ENCODE data around the gene DLEC1. TPM values are rescaled to one million over a fixed set of nuclear protein-coding genes. Genes with fewer than 3 reads are reported as not detected.
A peak's percentile ranks its signal among the peaks of the same experiment; 100 is the strongest.
"Not testable (repeated sequence)": the region's sequence is repeated elsewhere in the genome, so short reads cannot be mapped to it uniquely, and the experiment has no call there.

DLEC1 gene
- total RNA-seq, 2 experiments from 2014 or later, result 0.70 to 1.1 TPM

- DNase-seq, result no peak
- H3K27ac Mint-ChIP-seq, result no peak overlapping the region
Measured at GRCh38 chr3:38049358-38050126, 10.5 kb downstream of the DLEC1 start.

DNA sequence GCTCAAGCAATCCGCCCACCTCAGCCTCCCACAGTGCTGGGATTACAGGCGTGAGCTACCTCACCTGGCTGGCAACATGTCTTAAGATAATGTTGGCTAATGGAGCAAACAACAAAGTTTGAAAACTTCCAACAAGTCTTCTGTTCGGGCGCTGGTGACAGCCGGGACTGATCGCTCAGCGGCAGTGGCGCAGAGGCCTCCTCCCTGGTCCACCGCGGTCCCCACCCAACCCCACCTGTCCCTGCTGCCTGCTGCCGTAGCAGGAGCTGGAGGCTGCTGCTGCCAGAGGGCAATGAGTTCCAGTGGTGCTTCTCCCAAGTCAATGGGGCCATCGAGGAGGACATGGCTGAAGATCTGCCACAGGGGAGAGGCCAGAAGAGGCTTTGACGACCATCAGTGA lies 12.1 kb downstream of the DLEC1 start:
- intact Hi-C loops (cut with micrococcal nuclease), result no loop called here
- H3K36me3 Mint-ChIP-seq, result peaks cover 2% of the 10 kb centered on the region
- H3K4me1 Mint-ChIP-seq (ENCODE audit: low read depth), result no peaks in the 10 kb centered on the region
- ChIA-PET CTCF (no interaction called here), POLR2A (interaction anchor here (0.6 kb wide), 1 partner anchor 67 kb away, joined by 3 read pairs; no protein-coding TSS in a partner anchor)
- DNase-seq, result no peak
- no peak overlapping the region for H3K4me3 Mint-ChIP-seq
- H3K9me3 Mint-ChIP-seq, result no peaks in the 10 kb centered on the region
- H3K27ac Mint-ChIP-seq, result no peak overlapping the region
- H3K27me3 Mint-ChIP-seq, result no peaks in the 10 kb centered on the region

More at GRCh38 chr3:38049358-38050126, 10.5 kb downstream of the DLEC1 start:
- intact Hi-C loops (cut with micrococcal nuclease), result no loop called here
- POLR2A ChIA-PET, result no interaction called here
- no peaks in the 10 kb centered on the region for H3K4me1 Mint-ChIP-seq (ENCODE audit: low read depth)
- H3K36me3 Mint-ChIP-seq, result peaks cover 2% of the 10 kb centered on the region
- no peak overlapping the region for H3K4me3 Mint-ChIP-seq
- CTCF ChIA-PET, result interaction anchor here (0.7 kb wide), 1 partner anchor 11 kb away, joined by 4 read pairs; no protein-coding TSS in a partner anchor
- H3K9me3 Mint-ChIP-seq, result no peaks in the 10 kb centered on the region
- no peaks in the 10 kb centered on the region for H3K27me3 Mint-ChIP-seq

- H3K9me3 Mint-ChIP-seq; POLR2A ChIA-PET; H3K27me3 Mint-ChIP-seq; H3K36me3 Mint-ChIP-seq; intact Hi-C loops (cut with micrococcal nuclease); H3K27ac Mint-ChIP-seq; H3K4me3 Mint-ChIP-seq; CTCF ChIA-PET; H3K4me1 Mint-ChIP-seq (ENCODE audit: low read depth); DNase-seq: not testable (repeated sequence)
Measured at GRCh38 chr3:38053286-38053685, 14.3 kb downstream of the DLEC1 start.

- POLR2A ChIA-PET; H3K4me1 Mint-ChIP-seq (ENCODE audit: low read depth); H3K27ac Mint-ChIP-seq; DNase-seq; H3K4me3 Mint-ChIP-seq; H3K9me3 Mint-ChIP-seq; H3K36me3 Mint-ChIP-seq; intact Hi-C loops (cut with micrococcal nuclease); H3K27me3 Mint-ChIP-seq; CTCF ChIA-PET: not testable (repeated sequence)
Measured at GRCh38 chr3:38053813-38054498, 14.9 kb downstream of the DLEC1 start.

DNA sequence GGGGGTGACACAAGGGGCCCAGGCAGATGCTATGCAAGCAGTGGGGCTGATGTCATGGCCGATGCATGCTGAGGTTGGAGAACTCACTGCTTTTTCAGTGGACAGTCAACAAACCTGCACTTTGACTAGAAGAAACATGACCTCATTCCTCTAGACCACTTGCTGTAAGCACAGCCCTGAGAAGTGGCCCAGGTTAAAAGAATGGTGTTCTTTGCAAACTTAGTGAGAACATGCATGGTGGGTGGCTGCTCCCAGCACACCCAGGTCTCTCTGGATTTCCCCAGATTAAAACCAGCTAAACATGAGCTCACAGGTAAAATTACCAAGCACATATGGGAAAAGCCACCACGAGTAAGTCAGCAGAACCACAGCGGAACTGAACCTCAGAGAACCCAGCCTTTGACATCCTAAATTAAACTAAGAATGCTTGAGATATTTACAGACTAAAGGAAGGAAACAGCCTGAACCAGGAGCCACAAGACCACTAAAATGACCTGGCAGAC lies 15.5 kb downstream of the DLEC1 start:
- no peaks in the 10 kb centered on the region for H3K4me1 Mint-ChIP-seq (ENCODE audit: low read depth)
- POLR2A ChIA-PET, result no interaction called here
- intact Hi-C loops (cut with micrococcal nuclease), result no loop called here
- H3K27ac Mint-ChIP-seq, result no peak overlapping the region
- no peaks in the 10 kb centered on the region for H3K27me3 Mint-ChIP-seq
- H3K9me3 Mint-ChIP-seq, result no peaks in the 10 kb centered on the region
- H3K4me3 Mint-ChIP-seq, result no peak overlapping the region
- peak; percentile 24 for DNase-seq
- H3K36me3 Mint-ChIP-seq, result no peaks in the 10 kb centered on the region
- CTCF ChIA-PET, result no interaction called here

- ChIA-PET CTCF (no interaction called here), POLR2A (no interaction called here)
- H3K27ac Mint-ChIP-seq, result no peak overlapping the region
- H3K36me3 Mint-ChIP-seq, result no peaks in the 10 kb centered on the region
- intact Hi-C loops (cut with micrococcal nuclease), result no loop called here
- no peaks in the 10 kb centered on the region for H3K9me3 Mint-ChIP-seq
- no peaks in the 10 kb centered on the region for H3K27me3 Mint-ChIP-seq
- H3K4me3 Mint-ChIP-seq, result no peak overlapping the region
- no peaks in the 10 kb centered on the region for H3K4me1 Mint-ChIP-seq (ENCODE audit: low read depth)
- no peak for DNase-seq
Measured at GRCh38 chr3:38059148-38059547, 20.1 kb downstream of the DLEC1 start.

DNA sequence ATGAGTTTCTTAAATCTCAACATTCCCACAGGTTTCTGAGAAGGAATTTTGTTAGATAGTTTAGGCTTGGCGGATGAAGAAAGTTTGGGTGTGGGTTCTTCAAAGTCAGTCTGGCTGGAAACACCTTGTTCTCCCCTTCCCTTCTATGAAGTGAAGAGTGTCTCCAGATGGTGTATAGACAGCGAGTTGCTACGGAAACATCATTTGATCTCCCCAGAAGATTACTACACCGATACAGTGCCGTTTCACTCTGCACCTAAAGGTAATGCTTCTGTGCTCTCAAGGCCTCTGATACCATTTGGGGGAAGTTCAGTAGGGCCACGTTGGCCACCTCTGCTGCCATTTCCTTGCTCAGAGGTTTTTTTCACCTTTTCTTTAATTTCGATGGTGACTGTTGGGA lies 20.6 kb downstream of the DLEC1 start:
- Mint-ChIP-seq H3K36me3 (no peaks in the 10 kb centered on the region), H3K4me3 (no peak overlapping the region), H3K27ac (no peak overlapping the region), H3K27me3 (no peaks in the 10 kb centered on the region), H3K4me1 (ENCODE audit: low read depth) (no peaks in the 10 kb centered on the region), H3K9me3 (no peaks in the 10 kb centered on the region)
- intact Hi-C loops (cut with micrococcal nuclease), result no loop called here
- ChIA-PET POLR2A (no interaction called here), CTCF (no interaction called here)
- no peak for DNase-seq

DNA sequence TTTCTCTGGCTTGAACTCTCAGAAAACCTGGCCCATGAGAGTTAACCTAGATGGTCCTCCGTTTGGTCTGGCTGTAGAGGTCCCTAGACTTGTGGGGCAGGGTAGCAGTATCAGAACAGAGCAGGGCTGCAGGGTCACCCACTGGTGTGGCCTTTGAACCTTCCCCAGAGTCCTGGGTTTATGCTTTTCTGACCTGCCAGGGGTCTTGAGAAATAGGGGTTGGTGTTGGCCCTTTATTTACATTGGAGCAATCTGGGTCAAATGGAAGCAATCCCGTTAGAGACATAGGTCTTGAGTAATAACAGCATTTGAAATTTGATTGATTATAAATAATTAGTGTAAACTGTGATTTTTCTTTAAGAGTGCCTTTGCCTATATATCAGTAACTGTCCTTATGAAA lies 23.8 kb downstream of the DLEC1 start:
- POLR2A ChIA-PET, result no interaction called here
- Mint-ChIP-seq H3K27me3 (no peaks in the 10 kb centered on the region), H3K36me3 (peaks cover 3% of the 10 kb centered on the region), H3K9me3 (no peaks in the 10 kb centered on the region), H3K4me1 (ENCODE audit: low read depth) (no peaks in the 10 kb centered on the region), H3K27ac (no peak overlapping the region), H3K4me3 (no peak overlapping the region)
- CTCF ChIA-PET, result no interaction called here
- intact Hi-C loops (cut with micrococcal nuclease), result no loop called here
- no peak for DNase-seq

DNA sequence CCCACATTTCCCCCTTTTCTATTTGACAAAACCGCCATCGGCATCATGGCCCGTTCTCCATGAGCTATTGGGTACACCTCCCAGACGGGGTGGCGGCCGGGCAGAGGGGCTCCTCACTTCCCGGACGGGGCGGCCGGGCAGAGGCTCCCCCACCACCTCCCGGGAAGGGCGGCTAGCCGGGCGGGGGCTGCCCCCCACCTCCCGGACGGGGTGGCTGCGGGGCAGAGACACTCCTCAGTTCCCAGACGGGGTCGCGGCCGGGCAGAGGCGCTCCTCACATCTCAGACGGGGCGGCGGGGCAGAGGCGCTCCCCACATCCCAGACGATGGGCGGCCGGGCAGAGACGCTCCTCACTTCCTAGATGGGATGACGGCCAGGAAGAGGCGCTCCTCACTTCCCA lies 25.4 kb downstream of the DLEC1 start:
- POLR2A ChIA-PET; H3K4me1 Mint-ChIP-seq (ENCODE audit: low read depth); H3K9me3 Mint-ChIP-seq; H3K27me3 Mint-ChIP-seq; CTCF ChIA-PET; H3K27ac Mint-ChIP-seq; H3K36me3 Mint-ChIP-seq; H3K4me3 Mint-ChIP-seq; intact Hi-C loops (cut with micrococcal nuclease); DNase-seq: not testable (repeated sequence)

DNA sequence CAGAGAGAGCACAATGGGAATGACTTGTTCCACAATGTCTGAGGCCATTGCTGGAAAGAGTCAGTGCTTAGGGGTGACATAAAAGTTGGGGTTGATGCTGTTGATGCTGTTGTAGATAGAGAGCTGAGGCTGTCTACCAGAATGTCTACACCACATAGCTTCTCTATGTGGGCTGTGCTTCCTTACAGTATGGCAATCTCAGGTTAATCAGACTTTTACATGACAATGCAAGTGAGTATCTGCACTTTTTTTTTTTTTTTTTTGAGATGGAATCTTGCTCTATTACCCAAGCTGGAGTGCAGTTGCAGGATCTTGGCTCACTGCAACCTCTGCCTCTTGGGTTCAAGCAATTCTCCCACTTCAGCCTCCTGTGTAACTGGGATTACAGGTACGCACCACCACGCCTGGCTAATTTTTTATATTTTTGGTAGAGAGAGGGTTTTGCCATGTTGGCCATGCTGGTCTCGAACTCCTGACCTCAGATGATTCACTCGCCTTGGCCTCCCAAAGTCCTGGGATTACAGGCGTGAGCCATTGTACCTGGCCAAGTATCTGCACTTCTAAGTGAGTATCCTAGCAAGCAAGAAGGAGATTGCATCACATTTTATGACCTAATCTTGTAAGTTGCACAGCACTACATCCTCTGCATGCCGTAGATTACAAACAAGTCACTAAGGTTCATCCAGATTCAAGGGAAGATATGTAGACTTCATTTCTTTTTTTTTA lies 28.7 kb downstream of the DLEC1 start:
- Mint-ChIP-seq H3K36me3 (peaks cover 3% of the 10 kb centered on the region), H3K27me3 (no peaks in the 10 kb centered on the region), H3K4me3 (no peak overlapping the region)

DNA sequence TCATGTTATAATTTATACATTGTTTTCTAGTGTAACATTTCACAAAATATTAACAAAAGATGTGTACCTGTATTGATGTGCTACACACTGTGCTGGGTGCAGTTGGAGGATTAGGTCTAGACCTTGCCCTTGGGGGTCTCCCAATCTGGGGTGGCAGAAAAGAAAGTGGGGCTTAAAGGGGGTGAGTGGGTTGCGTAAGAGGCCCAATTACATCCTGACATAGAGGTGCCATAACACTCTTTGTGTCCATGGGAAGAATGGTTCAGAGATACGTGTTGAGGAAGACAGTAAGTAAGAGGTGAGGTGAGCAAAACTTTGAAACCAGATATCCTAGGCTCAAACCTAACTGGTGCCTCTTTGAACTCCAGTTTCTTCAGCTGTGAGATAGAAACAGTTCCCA lies 31.0 kb downstream of the DLEC1 start:
- no peak for DNase-seq
- no peaks in the 10 kb centered on the region for H3K4me1 Mint-ChIP-seq (ENCODE audit: low read depth)
- H3K27ac Mint-ChIP-seq, result no peak overlapping the region
- intact Hi-C loops (cut with micrococcal nuclease), result no loop called here
- no peak overlapping the region for H3K4me3 Mint-ChIP-seq
- no peaks in the 10 kb centered on the region for H3K9me3 Mint-ChIP-seq
- CTCF ChIA-PET, result no interaction called here
- peaks cover 3% of the 10 kb centered on the region for H3K36me3 Mint-ChIP-seq
- POLR2A ChIA-PET, result no interaction called here
- H3K27me3 Mint-ChIP-seq, result no peaks in the 10 kb centered on the region

More for the DNA sequence above, 28.7 kb downstream of the DLEC1 start:
- no peak for DNase-seq
- Mint-ChIP-seq H3K9me3 (no peaks in the 10 kb centered on the region), H3K4me1 (ENCODE audit: low read depth) (no peaks in the 10 kb centered on the region), H3K27ac (no peak overlapping the region)
- POLR2A ChIA-PET, result no interaction called here
- CTCF ChIA-PET, result interaction anchor here (1.8 kb wide), 1 partner anchor 15 kb away, joined by 4 read pairs; no protein-coding TSS in a partner anchor
- intact Hi-C loops (cut with micrococcal nuclease), result no loop called here

DNA sequence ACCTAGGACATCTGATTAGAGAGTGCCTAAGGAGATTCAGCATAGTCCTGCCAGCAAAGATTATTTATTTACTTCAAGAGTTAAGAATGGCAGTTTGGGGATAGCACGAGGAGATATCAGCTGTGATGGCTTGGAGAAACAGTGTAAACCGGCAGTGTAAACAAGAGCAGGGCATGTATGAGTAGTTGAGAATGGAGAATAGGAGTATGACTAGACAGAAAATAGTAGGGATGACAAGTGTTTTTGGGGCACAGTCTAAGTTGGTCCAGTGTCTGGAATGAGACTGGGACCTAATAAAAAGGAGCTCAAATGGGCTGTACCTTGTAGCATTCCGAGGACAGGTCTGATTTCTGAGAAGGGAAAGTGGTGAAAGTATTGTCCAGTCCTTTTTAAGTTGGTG lies 38.1 kb downstream of the DLEC1 start:
- not testable (repeated sequence) for DNase-seq

More for the DNA sequence above, 38.1 kb downstream of the DLEC1 start:
- H3K9me3 Mint-ChIP-seq; POLR2A ChIA-PET; intact Hi-C loops (cut with micrococcal nuclease); H3K36me3 Mint-ChIP-seq; H3K27ac Mint-ChIP-seq; CTCF ChIA-PET; H3K4me1 Mint-ChIP-seq (ENCODE audit: low read depth); H3K27me3 Mint-ChIP-seq; H3K4me3 Mint-ChIP-seq: not testable (repeated sequence)

Measured in activated CD4-positive, alpha-beta memory T cell treated with anti-CD3 and anti-CD28 coated beads for 36 hours (primary cell).